Testis (tissue), 2 donors: ENCODE data around the gene MRPL9.
"Not testable (repeated sequence)": the region's sequence is repeated elsewhere in the genome, so short reads cannot be mapped to it uniquely, and the experiment has no call there.

Experiments
- POLR2A ChIP-seq: fragments of 450-650 bp; IDR thresholded peaks from one replicate; pipeline ENCODE4 v1.6.1; 2017; ENCODE audit warnings: antibody characterized with exemption, mild to moderate bottlenecking, moderate library complexity
- TF ChIP-seq, protein P1 (sequence below), 3 experiments: fragments of 450-650 bp in 2 of 3; fragments of 200-600 bp in 1 of 3; sonication (generic) in 1 of 3; IDR thresholded peaks; one replicate each; pipeline ENCODE4 v1.5.1; 2016 to 2019; ENCODE audit warnings: antibody characterized with exemption in 3 of 3, mild to moderate bottlenecking in 2 of 3, moderate library complexity in 1 of 3

DNA sequence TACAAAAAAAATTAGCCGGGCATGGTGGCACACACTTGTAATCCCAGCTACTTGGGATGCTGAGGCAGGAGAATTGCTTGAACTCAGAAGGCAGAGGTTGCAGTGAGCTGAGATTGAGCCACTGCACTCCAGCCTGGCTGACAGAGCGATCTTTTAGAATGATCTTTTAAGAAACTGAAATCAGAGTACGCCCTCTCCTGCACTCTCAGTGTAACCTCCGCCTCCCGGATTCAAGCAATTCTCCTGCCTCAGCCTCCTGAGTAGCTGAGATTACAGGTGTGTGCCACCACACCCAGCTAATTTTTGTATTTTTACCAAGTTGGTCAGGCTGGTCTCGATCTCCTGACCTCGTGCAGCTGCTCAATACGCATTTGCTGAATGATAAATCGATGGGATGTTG is 29.3 kb downstream of the MRPL9 start:
- TF ChIP-seq, protein P1, sequence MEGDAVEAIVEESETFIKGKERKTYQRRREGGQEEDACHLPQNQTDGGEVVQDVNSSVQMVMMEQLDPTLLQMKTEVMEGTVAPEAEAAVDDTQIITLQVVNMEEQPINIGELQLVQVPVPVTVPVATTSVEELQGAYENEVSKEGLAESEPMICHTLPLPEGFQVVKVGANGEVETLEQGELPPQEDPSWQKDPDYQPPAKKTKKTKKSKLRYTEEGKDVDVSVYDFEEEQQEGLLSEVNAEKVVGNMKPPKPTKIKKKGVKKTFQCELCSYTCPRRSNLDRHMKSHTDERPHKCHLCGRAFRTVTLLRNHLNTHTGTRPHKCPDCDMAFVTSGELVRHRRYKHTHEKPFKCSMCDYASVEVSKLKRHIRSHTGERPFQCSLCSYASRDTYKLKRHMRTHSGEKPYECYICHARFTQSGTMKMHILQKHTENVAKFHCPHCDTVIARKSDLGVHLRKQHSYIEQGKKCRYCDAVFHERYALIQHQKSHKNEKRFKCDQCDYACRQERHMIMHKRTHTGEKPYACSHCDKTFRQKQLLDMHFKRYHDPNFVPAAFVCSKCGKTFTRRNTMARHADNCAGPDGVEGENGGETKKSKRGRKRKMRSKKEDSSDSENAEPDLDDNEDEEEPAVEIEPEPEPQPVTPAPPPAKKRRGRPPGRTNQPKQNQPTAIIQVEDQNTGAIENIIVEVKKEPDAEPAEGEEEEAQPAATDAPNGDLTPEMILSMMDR (IDR thresholded peaks at IDR 0.05): not testable (repeated sequence)
- TF ChIP-seq POLR2A: not testable (repeated sequence)
